HG03442 (cell line): ENCODE data around the gene DOCK8.

Experiments used
- ATAC-seq: cut with Tn5 transposase; IDR thresholded peaks from one replicate; pipeline ENCODE4 v1.9.1; 2021; ENCODE audit warnings: mild to moderate bottlenecking, moderate library complexity; ENCODE audit not compliant: unreplicated experiment

DOCK8 gene

DNA sequence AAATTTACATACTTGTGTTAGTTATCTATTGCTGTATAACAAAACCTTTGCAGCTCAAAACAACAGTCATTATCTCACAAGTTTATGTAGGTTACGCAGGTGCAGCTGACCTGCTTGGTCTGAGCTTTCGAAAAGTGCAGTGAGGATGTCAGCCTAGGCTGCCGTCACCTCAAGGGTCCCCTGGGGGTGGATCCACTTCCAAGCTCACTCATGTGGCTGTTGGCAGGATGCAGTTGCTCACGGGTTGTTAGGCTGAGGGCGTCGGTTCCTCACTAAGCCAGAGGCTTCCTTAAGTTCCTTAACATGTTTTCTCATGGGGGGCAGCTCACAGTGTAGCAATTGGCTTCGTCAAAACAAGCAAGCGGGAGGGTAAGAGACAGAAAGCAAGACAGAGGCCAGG lies 139.8 kb downstream of the DOCK8 start:
- no peak for ATAC-seq

DNA sequence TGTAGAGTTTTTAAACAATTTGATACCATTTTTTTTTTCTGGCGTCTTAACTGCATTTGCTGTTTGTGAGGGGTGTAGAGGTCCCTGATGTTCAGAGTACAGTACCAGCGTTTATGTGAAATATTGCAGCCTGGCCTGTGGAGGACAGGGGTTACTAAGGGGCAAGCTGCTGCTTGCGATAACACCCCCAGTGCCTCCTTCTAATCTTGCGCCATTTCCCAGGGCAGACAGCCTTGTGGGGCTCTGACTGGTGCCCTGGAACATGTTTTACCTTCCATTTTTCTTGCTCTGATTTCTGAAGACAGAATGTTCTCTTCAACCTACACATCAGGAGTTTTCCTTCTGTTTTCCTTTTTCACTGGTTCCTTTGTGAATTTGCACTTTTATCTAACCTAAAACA lies 142.9 kb downstream of the DOCK8 start:
- no peak for ATAC-seq

DNA sequence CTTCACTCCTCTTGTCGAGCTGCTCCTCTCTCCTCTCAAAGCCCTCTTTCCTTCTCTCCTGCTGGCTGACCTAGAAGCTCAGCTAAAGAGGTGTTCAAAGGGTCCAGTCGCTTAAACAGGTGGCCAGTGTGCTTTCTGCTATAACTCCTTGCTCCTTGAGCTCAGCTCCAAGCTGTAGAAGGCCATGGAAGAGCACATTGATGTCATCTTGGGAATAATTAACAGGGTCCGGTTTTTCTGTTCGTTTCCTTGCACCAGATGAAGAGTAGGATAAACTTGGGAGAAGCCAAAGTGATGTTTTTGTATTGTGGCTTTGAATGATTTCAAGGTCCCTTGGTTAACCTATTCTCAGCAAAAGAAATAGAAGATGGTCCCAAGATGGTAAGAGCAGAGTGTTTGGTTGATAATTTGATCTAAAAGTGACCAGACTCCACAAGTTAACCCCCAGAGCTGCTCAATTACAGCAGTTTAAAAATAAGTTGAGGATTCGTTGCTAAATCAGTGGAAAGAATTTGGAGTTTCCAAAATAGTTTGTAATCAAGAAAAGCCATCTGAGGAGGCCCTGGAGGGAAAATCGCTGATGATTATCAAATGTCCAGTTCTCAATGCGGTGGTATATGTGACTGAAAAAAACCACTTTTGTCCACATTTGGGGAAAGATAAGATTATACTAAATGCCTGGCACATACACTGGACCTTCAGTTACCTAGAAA lies 148.1 kb downstream of the DOCK8 start:
- no peak for ATAC-seq

GRCh38 chr9:363274-363612 lies 148.6 kb downstream of the DOCK8 start:
- ATAC-seq: no peak

GRCh38 chr9:365436-365835 lies 150.8 kb downstream of the DOCK8 start:
- no peak for ATAC-seq

GRCh38 chr9:366620-367019 lies 152.0 kb downstream of the DOCK8 start:
- ATAC-seq: no peak

DNA sequence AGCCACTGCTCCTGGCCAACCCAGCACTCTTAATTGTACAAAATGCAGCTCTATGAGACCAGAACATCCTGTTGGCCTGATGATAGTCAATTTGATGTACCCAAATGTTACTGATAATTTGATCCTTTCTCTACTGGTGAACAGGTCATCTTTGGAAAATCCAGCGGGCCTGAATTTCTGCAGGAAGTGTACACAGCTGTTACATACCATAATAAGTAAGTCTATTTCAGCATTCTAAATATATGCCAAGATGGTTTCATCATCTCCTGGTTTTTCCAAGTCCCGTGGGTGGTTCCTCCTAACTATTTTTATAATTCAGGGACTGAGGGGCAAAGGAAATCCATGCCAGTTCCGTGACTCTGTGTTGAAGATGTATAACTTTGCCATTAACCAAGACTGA lies 155.4 kb downstream of the DOCK8 start:
- no peak for ATAC-seq

GRCh38 chr9:371349-371748 lies 156.7 kb downstream of the DOCK8 start:
- no peak for ATAC-seq

- ATAC-seq: no peak
Observed at GRCh38 chr9:372128-372527, 157.5 kb downstream of the DOCK8 start.

DNA sequence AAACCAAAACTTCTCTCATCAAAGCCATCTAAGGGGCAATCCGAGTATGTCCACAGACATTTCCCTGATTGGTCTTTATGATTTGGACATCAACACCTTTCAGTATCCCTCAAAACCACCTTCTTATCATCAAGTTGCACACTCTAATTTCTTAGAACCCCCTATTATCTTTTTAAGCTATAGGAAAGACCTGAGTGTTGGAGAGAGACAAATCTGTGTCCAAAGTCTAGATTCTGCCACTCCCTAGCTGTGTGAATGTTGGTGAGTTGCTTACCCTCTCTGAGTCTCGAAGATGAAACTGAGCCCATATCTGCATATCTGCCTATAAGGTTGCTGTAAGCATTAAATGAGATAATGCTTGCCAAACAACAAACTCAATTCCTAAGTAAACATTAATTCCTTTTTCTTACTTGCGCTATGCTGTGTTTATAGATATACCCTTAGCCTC lies 159.1 kb downstream of the DOCK8 start:
- no peak for ATAC-seq

DNA sequence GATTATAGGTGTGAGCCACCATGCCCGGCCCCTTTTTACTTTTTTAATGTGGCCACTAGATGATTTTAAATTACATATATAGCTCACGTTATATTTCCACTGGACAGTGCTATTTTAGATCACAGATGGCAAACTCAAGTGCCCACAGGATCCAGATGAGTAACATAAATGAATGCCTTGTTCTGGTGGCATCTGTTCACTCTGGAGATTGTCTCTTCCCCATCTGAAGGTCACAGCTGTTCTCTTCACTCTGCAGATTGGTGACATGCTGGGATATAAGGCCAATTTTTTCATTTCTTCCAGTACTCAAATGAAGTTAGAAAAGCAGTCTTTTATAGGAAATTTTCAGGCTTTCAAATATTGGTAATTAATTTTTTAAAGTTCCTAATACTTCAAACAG lies 160.1 kb downstream of the DOCK8 start:
- ATAC-seq: no peak

GRCh38 chr9:376115-376514 lies 161.4 kb downstream of the DOCK8 start:
- ATAC-seq: no peak

- no peak for ATAC-seq
Observed at GRCh38 chr9:378263-378662, 163.6 kb downstream of the DOCK8 start.

DNA sequence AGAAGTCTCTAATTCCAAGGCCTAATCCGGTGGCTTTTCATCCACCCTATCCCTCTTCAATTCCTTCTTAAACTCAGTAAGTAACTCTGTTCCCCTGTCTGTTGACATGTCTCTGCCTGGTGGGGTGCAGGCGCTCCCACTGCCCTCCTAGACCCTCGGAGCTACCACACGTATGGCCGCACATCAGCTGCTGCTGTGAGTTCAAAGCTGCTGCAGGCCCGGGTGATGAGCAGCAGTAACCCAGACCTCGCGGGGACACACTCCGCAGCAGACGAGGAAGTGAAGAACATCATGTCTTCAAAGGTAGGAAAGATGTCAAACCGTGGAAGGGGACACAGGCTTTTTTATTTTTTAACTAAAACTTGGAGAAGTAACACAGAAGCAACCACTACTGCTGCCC lies 167.7 kb downstream of the DOCK8 start:
- no peak for ATAC-seq

- ATAC-seq: no peak
Observed at GRCh38 chr9:385818-386398, 171.2 kb downstream of the DOCK8 start.

DNA sequence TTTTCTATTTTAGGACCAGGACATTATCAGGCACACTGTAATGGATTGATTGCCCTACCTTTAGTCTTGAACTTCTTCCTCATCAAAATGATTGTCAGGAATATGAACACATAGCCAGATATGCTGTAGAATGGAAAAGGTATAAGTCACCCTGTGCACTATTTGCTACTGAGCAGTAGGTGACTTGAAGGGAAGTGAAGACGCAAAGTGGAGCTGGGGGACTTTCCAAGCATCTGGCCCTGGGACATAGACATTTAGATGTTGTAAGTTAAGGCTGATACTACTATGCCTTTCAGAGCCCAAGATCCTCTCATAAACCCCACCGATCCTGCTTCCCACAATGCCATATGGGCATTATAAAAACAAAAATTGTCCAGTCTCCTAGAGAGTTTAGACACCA lies 174.5 kb downstream of the DOCK8 start:
- ATAC-seq: no peak

- no peak for ATAC-seq
Observed at GRCh38 chr9:389758-390157, 175.1 kb downstream of the DOCK8 start.

GRCh38 chr9:392077-392804 lies 177.6 kb downstream of the DOCK8 start:
- ATAC-seq: no peak

DNA sequence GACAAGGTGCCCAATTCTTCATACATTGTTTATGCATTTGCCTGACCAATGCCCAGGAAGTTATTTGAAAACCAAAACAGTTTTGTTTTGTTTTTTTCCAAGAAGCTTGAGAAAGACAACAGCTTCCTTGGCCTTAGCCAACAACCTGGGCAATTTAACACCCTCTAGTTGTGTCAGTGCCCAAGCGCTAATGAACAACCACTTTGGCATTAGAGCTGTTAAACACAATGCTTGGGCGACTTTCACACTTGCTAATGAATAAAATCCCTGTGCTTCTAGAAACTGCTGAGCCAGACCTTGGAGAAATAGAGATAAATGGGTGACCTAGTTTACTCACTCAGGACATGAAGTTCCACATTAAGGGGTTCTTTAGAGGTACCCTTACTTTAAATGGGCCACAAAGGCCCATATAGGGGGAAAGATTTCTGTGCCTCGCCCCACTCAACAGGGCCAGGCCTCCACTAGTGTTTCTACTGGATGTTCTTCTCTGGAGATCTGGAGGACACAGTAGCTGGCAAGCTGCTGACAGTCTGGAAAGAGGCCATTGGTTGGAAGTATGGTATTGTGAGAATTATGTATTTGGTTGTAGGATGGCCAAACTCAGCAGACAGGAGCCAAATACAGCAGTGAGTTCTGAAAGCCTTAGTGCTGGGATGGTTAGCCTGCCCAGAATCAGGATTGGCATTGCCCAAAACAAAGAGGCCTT lies 179.8 kb downstream of the DOCK8 start:
- ATAC-seq: no peak

- ATAC-seq: no peak
Observed at GRCh38 chr9:396396-396795, 181.7 kb downstream of the DOCK8 start.

DNA sequence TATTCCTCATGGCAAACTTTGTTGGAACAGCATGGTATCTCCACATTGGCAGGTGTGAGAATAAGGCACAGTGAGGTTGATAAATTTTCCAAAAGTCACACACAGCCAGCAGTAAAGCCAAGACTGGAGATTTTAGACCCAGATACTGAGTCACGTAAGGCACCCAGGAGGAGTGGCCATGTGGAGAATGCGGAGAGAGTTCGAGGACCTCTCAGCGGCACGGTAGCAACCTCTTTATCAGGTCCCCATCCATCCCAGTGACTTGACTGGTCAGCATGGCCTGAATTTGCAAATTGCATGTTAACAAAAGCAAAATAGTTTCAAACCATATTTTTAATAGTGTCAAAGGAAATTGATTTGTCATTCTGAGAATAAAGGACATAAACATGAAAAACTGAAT lies 183.4 kb downstream of the DOCK8 start:
- no peak for ATAC-seq

- ATAC-seq: no peak
Observed at GRCh38 chr9:401223-401622, 186.6 kb downstream of the DOCK8 start.
